ENCODE results near the gene RTN4R. TPM values are rescaled to one million over a fixed set of nuclear protein-coding genes. Genes with fewer than 3 reads are reported as not detected.

RTN4R gene
- total and polyA plus RNA-seq, 11 donors: 0.53 to 2.6 (median 1.4) TPM

- intact Hi-C loops (cut with DNase I): no loop called here
- TF ChIP-seq POLR2A (IDR thresholded peaks at IDR 0.05) (no peak), CTCF (IDR thresholded peaks at IDR 0.05) (no peak)
- Histone ChIP-seq H3K36me3 (no peaks in the 10 kb centered on the region), H3K4me1 (peaks cover 0 to 7% (median 0%) of the 10 kb centered on the region in 12 donors), H3K27me3 (no peaks in the 10 kb centered on the region), H3K9me3 (peaks cover 0 to 6% (median 0%) of the 10 kb centered on the region in 12 donors), H3K27ac (no peak overlapping the region), H3K4me3 (no peak overlapping the region)
- 95 to 96% (median 96%) methylated on average over 7 of the region's 7 CpGs for WGBS, 4 donors
- ATAC-seq: no peak
- no peak for DNase-seq
Measured at GRCh38 chr22:20218987-20219386, 49.1 kb downstream of the RTN4R start.

GRCh38 chr22:20218326-20218872 lies 49.7 kb downstream of the RTN4R start:
- H3K27me3 ChIP-seq: no peaks in the 10 kb centered on the region
- H3K4me3 ChIP-seq: no peak overlapping the region
- H3K27ac ChIP-seq: no peak overlapping the region
- TF ChIP-seq CTCF (IDR thresholded peaks at IDR 0.05): no peak
- TF ChIP-seq POLR2A (IDR thresholded peaks at IDR 0.05): no peak
- no peaks in the 10 kb centered on the region for H3K36me3 ChIP-seq
- intact Hi-C loops (cut with DNase I): no loop called here
- DNase-seq: no peak
- WGBS, 4 donors: 53 to 71% (median 63%) methylated on average over 14 of the region's 14 CpGs
- peaks cover 0 to 7% (median 0%) of the 10 kb centered on the region in 12 donors for H3K4me1 ChIP-seq
- no peak for ATAC-seq
- peaks cover 0 to 6% (median 0%) of the 10 kb centered on the region in 12 donors for H3K9me3 ChIP-seq

GRCh38 chr22:20217563-20217962 lies 50.6 kb downstream of the RTN4R start:
- 74 to 87% (median 81%) methylated on average over 4 of the region's 4 CpGs for whole genome bisulfite sequencing, 4 donors
- TF ChIP-seq CTCF (IDR thresholded peaks at IDR 0.05) (no peak), POLR2A (IDR thresholded peaks at IDR 0.05) (no peak)
- Histone ChIP-seq H3K9me3 (peaks cover 0 to 6% (median 0%) of the 10 kb centered on the region in 12 donors), H3K4me1 (peaks cover 0 to 6% (median 0%) of the 10 kb centered on the region in 12 donors), H3K4me3 (no peak overlapping the region), H3K27ac (no peak overlapping the region), H3K36me3 (no peaks in the 10 kb centered on the region), H3K27me3 (no peaks in the 10 kb centered on the region)
- intact Hi-C loops (cut with DNase I): loop anchor here in 1 of 10 donors (1.0 kb wide), 1 partner anchor 12 kb away; no protein-coding TSS in a partner anchor
- DNase-seq: no peak
- no peak for ATAC-seq

GRCh38 chr22:20216863-20217499 lies 51.1 kb downstream of the RTN4R start:
- Histone ChIP-seq H3K4me1 (peaks cover 0 to 5% (median 2%) of the 10 kb centered on the region in 12 donors), H3K27me3 (no peaks in the 10 kb centered on the region), H3K36me3 (no peaks in the 10 kb centered on the region), H3K9me3 (peaks cover 0 to 6% (median 0%) of the 10 kb centered on the region in 12 donors), H3K4me3 (no peak overlapping the region), H3K27ac (no peak overlapping the region)
- TF ChIP-seq POLR2A (IDR thresholded peaks at IDR 0.05) (no peak), CTCF (IDR thresholded peaks at IDR 0.05) (no peak)
- ATAC-seq: no peak
- no peak for DNase-seq
- intact Hi-C loops (cut with DNase I): loop anchor here in 1 of 10 donors (1.0 kb wide), 1 partner anchor 12 kb away; no protein-coding TSS in a partner anchor
- WGBS, 4 donors: 83 to 92% (median 88%) methylated on average over 12 of the region's 12 CpGs
